HG02852 (cell line): ENCODE measurements around the gene BECN2.

Source experiments
- ATAC-seq: cut with Tn5 transposase; IDR thresholded peaks from one replicate; pipeline ENCODE4 v1.9.1; 2021; ENCODE audit warnings: mild to moderate bottlenecking, moderate library complexity; ENCODE audit not compliant: unreplicated experiment

Gene BECN2, protein sequence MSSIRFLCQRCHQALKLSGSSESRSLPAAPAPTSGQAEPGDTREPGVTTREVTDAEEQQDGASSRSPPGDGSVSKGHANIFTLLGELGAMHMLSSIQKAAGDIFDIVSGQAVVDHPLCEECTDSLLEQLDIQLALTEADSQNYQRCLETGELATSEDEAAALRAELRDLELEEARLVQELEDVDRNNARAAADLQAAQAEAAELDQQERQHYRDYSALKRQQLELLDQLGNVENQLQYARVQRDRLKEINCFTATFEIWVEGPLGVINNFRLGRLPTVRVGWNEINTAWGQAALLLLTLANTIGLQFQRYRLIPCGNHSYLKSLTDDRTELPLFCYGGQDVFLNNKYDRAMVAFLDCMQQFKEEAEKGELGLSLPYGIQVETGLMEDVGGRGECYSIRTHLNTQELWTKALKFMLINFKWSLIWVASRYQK

DNA sequence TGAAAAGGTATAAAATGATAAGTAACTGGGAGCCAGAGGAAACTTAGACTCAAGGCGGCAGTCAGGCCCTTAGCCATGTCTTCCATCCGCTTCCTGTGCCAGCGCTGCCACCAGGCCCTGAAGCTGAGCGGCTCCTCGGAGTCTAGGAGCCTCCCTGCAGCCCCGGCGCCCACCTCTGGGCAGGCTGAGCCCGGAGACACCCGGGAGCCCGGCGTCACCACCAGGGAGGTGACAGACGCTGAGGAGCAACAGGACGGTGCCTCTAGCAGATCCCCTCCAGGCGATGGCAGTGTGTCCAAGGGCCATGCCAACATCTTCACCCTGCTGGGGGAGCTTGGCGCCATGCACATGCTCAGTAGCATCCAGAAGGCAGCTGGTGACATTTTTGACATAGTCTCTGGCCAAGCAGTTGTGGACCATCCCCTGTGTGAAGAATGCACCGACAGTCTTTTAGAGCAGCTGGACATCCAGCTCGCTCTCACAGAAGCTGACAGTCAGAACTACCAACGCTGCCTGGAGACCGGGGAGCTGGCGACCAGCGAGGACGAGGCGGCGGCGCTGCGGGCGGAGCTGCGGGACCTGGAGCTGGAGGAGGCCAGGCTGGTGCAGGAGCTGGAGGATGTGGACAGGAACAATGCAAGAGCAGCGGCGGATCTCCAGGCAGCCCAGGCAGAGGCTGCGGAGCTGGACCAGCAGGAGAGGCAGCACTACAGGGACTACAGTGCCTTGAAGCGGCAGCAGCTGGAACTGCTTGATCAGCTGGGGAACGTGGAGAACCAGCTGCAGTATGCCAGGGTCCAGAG, at the start of gene BECN2:
TSS of gene BECN2 (plus strand) at position 76 of the 803 bp plus-strand sequence. CDS start at position 76, 0 bp downstream.
- no peak for ATAC-seq

- no peak for ATAC-seq
These were observed 41.4 kb upstream of the BECN2 start for GRCh38 chr1:241916196-241916595.

DNA sequence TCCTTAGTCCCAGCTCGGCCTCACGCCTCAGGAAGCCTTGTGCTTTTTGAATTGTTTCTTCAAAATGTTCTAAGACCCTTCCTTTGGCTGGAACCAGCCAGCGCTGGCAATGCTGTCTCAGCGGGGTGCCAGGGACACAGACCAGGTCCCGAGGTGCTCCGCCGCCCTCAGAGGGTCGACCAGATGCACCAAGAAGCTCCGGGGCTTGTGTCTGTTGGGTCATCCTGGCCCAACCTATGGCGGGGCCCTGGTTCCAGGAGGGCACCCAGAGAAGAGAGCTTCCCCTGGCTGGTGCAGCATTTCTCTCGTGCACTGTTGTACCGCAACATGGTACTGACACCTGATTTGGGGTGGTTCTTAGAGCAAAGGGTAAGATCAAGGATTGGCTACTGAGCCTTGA, 40.1 kb upstream of the BECN2 start:
- no peak for ATAC-seq

- no peak for ATAC-seq
These were observed 38.7 kb upstream of the BECN2 start for GRCh38 chr1:241918879-241919278.

DNA sequence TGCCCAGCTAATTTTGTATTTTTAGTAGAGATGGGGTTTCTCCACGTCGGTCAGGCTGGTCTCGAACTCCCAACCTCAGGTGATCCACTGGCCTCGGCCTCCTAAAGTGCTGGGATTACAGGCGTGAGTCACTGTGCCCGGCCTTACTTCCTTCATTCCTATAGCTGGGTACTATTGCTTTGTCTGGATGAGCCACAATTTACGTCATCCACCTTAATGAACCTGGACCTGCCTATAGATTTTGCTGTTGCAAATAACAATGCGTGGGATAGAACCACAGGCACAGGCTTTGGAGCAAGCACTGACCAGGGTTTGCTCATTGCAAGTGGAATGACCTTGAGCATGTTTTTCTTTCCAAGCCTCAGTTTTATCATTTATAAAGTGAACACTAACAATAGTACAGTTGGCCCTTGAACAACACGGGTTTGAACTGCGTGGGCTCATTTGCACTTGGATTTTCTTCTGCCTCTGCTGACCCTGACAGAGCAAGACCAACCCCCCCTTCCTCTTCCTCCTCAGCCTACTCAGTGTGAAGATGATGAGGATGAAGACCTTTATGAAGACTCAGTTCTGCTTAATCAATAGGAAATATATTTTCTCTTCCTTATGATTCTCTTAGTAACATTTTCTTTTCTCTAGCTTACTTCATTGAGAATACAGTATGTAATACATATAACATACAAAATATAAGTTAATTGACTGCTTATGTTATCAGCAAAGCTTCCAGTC, 33.3 kb upstream of the BECN2 start:
- ATAC-seq, result no peak

GRCh38 chr1:241926141-241926540, 31.4 kb upstream of the BECN2 start:
- no peak for ATAC-seq

GRCh38 chr1:241927321-241927720, 30.2 kb upstream of the BECN2 start:
- no peak for ATAC-seq

- no peak for ATAC-seq
These were observed 24.7 kb upstream of the BECN2 start for GRCh38 chr1:241932845-241933244.

- ATAC-seq, result no peak
These were observed 23.2 kb upstream of the BECN2 start for GRCh38 chr1:241934201-241934848.

DNA sequence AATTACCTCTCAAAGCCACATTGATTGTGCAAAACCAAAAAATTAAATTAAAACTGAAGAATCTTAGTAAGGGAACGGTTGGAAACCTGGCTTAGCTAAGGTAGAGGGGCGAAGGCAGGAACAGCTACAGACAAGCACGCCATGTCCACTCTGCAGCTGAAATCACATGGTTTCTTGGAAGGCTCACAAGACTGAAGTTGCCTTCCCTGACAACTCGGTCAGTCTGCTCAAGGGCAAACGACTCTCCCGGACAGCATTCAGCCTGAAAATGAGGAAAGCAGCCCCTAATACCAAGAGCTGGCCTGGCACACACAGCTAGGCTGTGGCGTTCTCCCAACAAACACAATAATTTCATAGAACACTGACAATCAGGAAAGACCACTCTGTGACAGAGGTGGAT, 22.7 kb upstream of the BECN2 start:
- no peak for ATAC-seq

GRCh38 chr1:241939798-241940197, 17.8 kb upstream of the BECN2 start:
- no peak for ATAC-seq

- no peak for ATAC-seq
These were observed 14.8 kb upstream of the BECN2 start for GRCh38 chr1:241942738-241943137.

- no peak for ATAC-seq
These were observed 13.3 kb upstream of the BECN2 start for GRCh38 chr1:241944300-241944699.

DNA sequence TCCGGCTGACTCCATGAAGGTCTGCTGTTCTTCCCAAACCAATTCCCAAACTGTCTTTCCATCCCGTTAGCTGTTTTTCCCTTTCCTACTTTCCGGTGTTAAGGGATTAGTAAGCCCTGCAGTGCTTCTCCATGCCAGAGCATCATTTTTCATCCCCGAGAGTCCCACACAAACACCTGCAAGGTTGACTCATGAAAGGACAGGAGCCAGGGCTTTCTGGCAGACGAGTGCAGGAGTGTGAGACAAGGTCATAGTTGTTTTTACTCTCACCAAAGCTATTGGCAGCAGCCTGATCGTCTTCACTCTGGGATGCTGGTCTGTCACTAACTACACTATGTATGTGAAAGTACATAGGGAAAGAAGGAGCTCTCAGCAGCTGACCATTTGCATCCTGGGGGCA, 10.2 kb upstream of the BECN2 start:
- ATAC-seq, result no peak

DNA sequence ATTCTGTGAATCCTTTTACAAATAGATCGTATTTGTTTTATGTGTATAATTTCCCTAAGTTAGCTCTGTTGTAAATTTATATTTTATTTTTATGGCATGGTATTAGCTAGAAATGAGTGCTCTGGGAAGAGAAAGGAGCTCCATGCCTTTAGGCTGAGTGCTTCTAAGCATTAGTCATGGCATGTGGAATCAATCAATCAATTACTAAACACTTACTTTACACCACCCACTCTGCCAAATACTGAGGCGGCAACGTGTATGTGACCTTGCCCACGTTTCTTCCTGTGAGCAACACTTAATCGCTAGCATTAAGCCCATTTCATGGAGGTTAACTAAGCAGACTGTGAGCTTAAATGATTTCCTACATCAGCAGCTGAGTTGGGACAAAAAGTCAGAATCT, 7.2 kb upstream of the BECN2 start:
- ATAC-seq, result no peak

DNA sequence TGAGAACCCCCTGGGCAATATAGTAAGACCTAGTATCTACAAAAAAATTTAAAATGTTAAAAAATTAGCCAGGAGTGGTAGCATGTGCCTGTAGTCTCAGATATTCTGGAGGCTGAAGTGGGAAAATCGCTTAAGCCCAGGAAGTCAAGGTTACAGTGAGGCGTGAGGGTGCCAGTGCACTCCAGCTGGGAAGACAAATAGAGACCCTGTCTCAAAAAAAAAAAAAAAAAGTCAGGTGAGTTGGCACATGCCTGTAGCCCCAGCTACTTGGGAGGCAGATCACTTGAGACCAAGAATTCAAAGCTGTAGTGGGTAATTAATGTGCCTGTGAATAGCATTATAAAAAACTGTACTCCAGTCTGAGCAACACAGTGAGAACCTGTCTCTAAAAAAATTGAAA, 4.6 kb downstream of the BECN2 start:
- no peak for ATAC-seq

DNA sequence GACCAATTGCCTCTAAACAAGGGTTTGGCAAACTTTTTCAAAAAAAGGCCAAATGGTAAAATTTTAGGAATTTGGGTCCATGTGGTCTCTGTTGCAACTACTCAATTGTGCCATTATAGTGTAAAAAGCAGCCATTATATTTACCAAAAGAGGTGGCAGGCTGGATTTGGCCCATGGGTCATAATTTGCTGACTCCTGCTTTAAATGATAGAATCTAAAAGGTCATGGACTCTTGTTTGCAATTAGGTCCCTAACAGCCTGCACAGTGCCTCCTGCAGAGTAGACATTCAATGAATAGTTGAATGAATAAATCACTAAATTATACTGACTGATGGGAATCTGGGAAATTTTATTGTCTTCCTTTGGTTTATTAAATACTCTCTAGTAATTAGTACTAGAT, 6.2 kb downstream of the BECN2 start:
- ATAC-seq, result no peak

GRCh38 chr1:241964550-241965282, 7.1 kb downstream of the BECN2 start:
- no peak for ATAC-seq

DNA sequence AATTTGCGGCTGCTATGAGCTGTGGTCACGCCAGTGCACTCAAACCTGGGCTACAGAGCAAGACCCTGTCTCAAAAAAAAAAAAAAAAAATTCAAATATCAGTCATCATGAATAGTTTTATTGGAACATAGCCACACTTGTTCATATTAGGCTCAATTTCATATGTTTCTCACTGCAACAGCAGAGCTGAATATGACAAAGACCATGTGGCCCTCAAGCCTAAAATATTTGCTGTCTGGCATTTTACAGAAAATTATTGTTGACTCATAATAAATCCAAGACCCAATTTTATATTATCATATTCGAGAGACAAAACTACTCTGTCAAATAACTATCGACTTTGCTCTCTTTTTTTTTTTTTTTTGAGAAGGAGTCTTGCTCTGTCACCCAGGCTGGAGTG, 11.0 kb downstream of the BECN2 start:
- no peak for ATAC-seq

DNA sequence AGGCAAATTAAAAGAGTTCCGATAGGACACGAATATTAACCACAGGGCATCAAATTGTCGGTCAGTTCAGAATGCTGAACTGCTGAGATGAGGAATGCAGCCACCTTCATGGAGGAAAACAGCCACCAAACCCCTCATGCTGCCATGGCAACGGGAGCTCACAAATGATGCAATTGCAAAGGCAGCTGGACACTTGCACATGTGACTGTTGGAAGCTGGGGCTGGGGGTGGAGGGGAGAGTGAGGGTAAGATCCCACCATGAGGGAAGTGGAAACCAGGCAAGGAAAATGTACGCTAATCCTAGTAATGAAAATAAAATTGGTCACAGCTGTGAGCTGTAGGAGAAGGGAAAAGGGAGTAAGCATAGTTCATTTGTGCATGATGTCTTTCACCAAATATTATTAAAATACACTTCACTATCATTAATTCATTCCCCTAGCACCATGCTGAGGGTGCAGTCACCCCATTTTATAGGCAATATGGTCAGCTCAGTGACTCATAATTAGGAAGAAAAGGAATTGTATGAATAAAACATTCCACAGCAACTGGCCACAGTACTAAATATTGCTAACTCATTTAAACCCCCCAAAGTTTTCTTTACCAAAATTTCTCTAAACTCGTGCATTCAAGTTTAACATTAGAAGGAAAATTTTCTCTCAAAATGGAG, 15.3 kb downstream of the BECN2 start:
- ATAC-seq, result no peak
